SK-N-SH treated with all-trans-retinoic acid at 6 μM for 48 hours (cell line): Measurements from ENCODE around the gene ASTN1.

Experiments
- ATAC-seq: fragments of 200-7000 bp; cut with Tn5 transposase; 3 replicates; pipeline ENCODE4 v1.9.1; 2020; ENCODE audit warnings: mild to moderate bottlenecking, moderate library complexity
- ARNTL ChIP-seq: fragments of 450-650 bp; formaldehyde crosslinking; IDR thresholded peaks from 2 replicates; pipeline ENCODE4 v1.5.0; 2020; ENCODE audit warnings: low read depth, mild to moderate bottlenecking, moderate library complexity, borderline replicate concordance
- CSDC2 ChIP-seq: fragments of 250-450 bp; sonication (Bioruptor Pico); IDR thresholded peaks from 2 replicates; pipeline ENCODE4 v1.5.0; 2020; ENCODE audit warnings: mild to moderate bottlenecking, moderate library complexity
- ESRRG ChIP-seq: fragments of 250-450 bp; sonication (Bioruptor Pico); IDR thresholded peaks from 2 replicates; pipeline ENCODE4 v1.6.1; 2021; ENCODE audit warnings: mild to moderate bottlenecking
- GLIS3 ChIP-seq: fragments of 250-450 bp; sonication (Bioruptor Pico); IDR thresholded peaks from 2 replicates; pipeline ENCODE4 v1.5.0; 2020; ENCODE audit warnings: mild to moderate bottlenecking, moderate library complexity
- ISL1 ChIP-seq: fragments of 250-450 bp; sonication (Bioruptor Pico); IDR thresholded peaks from 2 replicates; pipeline ENCODE4 v2.1.2; 2022; ENCODE audit warnings: mild to moderate bottlenecking, moderate library complexity
- POU6F1 ChIP-seq: fragments of 250-450 bp; sonication (Bioruptor Pico); IDR thresholded peaks from 2 replicates; pipeline ENCODE4 v1.8.0; 2021; ENCODE audit warnings: low read depth, mild to moderate bottlenecking, moderate library complexity, borderline replicate concordance
- PPARA ChIP-seq: fragments of 250-450 bp; sonication (Bioruptor Pico); IDR thresholded peaks from 2 replicates; pipeline ENCODE4 v1.5.0; 2020; ENCODE audit warnings: mild to moderate bottlenecking, borderline replicate concordance
- SNAI2 ChIP-seq: fragments of 250-450 bp; sonication (Bioruptor Pico); IDR thresholded peaks from 2 replicates; pipeline ENCODE4 v1.5.0; 2020; ENCODE audit warnings: mild to moderate bottlenecking, moderate library complexity
- TCF4 ChIP-seq: fragments of 250-450 bp; sonication (Bioruptor Pico); IDR thresholded peaks from 2 replicates; pipeline ENCODE4 v1.8.0; 2021; ENCODE audit warnings: mild to moderate bottlenecking, moderate library complexity, borderline replicate concordance
- ZC3H10 ChIP-seq: fragments of 250-450 bp; sonication (Bioruptor Pico); IDR thresholded peaks from 2 replicates; pipeline ENCODE4 v1.5.1; 2021; ENCODE audit warnings: mild to moderate bottlenecking, moderate library complexity
- ZFP3 ChIP-seq: fragments of 250-450 bp; sonication (Bioruptor Pico); IDR thresholded peaks from 2 replicates; pipeline ENCODE4 v1.5.0; 2020; ENCODE audit warnings: mild to moderate bottlenecking, moderate library complexity
- ZFP30 ChIP-seq: fragments of 450-650 bp; formaldehyde crosslinking; IDR thresholded peaks from 2 replicates; pipeline ENCODE4 v1.5.0; 2022; ENCODE audit warnings: mild to moderate bottlenecking, moderate library complexity
- ZNF70 ChIP-seq: fragments of 450-650 bp; formaldehyde crosslinking; IDR thresholded peaks from 2 replicates; pipeline ENCODE4 v1.5.0; 2020; ENCODE audit warnings: mild to moderate bottlenecking, moderate library complexity
- ZNF8 ChIP-seq: fragments of 450-650 bp; formaldehyde crosslinking; IDR thresholded peaks from 2 replicates; pipeline ENCODE4 v1.5.0; 2020; ENCODE audit warnings: mild to moderate bottlenecking, moderate library complexity
- TF ChIP-seq, protein P1 (sequence below): fragments of 250-450 bp; sonication (Bioruptor Pico); IDR thresholded peaks from 2 replicates; pipeline ENCODE4 v1.8.0; 2020; ENCODE audit warnings: mild to moderate bottlenecking, moderate library complexity, borderline replicate concordance
- TF ChIP-seq, protein P2 (sequence below): fragments of 250-450 bp; sonication (Bioruptor Pico); IDR thresholded peaks from 2 replicates; pipeline ENCODE4 v1.5.0; 2020; ENCODE audit warnings: mild to moderate bottlenecking, moderate library complexity

ASTN1 gene

GRCh38 chr1:177124577-177125278 lies 39.8 kb downstream of the ASTN1 start:
- ATAC-seq: no peak
- TF ChIP-seq ZNF70 (CRISPR knock-in tag) (no peak), ESRRG (CRISPR knock-in tag) (no peak), PPARA (CRISPR knock-in tag) (no peak), CSDC2 (CRISPR knock-in tag) (no peak)
- TF ChIP-seq, protein P1, sequence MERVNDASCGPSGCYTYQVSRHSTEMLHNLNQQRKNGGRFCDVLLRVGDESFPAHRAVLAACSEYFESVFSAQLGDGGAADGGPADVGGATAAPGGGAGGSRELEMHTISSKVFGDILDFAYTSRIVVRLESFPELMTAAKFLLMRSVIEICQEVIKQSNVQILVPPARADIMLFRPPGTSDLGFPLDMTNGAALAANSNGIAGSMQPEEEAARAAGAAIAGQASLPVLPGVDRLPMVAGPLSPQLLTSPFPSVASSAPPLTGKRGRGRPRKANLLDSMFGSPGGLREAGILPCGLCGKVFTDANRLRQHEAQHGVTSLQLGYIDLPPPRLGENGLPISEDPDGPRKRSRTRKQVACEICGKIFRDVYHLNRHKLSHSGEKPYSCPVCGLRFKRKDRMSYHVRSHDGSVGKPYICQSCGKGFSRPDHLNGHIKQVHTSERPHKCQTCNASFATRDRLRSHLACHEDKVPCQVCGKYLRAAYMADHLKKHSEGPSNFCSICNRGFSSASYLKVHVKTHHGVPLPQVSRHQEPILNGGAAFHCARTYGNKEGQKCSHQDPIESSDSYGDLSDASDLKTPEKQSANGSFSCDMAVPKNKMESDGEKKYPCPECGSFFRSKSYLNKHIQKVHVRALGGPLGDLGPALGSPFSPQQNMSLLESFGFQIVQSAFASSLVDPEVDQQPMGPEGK (CRISPR knock-in tag): no peak
- TF ChIP-seq, all 23 proteins: peak for 0

GRCh38 chr1:177122461-177123251 lies 41.9 kb downstream of the ASTN1 start:
- no peak for ATAC-seq
- TF ChIP-seq ARNTL (CRISPR knock-in tag) (no peak), ESRRG (CRISPR knock-in tag) (no peak)
- TF ChIP-seq, protein P2, sequence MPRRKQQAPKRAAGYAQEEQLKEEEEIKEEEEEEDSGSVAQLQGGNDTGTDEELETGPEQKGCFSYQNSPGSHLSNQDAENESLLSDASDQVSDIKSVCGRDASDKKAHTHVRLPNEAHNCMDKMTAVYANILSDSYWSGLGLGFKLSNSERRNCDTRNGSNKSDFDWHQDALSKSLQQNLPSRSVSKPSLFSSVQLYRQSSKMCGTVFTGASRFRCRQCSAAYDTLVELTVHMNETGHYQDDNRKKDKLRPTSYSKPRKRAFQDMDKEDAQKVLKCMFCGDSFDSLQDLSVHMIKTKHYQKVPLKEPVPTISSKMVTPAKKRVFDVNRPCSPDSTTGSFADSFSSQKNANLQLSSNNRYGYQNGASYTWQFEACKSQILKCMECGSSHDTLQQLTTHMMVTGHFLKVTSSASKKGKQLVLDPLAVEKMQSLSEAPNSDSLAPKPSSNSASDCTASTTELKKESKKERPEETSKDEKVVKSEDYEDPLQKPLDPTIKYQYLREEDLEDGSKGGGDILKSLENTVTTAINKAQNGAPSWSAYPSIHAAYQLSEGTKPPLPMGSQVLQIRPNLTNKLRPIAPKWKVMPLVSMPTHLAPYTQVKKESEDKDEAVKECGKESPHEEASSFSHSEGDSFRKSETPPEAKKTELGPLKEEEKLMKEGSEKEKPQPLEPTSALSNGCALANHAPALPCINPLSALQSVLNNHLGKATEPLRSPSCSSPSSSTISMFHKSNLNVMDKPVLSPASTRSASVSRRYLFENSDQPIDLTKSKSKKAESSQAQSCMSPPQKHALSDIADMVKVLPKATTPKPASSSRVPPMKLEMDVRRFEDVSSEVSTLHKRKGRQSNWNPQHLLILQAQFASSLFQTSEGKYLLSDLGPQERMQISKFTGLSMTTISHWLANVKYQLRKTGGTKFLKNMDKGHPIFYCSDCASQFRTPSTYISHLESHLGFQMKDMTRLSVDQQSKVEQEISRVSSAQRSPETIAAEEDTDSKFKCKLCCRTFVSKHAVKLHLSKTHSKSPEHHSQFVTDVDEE: no peak

DNA sequence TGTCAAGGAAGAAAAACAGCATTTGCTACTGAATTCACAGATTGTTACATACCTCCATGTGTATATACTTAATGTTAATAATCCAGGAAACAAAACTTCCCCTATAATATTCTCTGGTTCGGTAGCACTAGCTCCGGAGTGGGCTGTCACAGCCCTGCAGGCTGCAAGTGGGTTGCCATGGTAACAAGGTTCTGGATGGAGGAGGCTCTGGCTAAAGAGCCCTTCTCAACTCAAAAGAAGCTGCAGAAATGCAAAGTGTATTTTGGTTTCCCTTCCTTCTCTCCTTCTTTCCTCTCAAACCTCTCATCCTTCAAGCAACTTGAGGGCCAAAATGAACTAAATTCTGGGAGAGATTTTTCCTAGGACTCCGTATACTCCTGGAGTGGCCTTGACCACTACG lies 45.2 kb downstream of the ASTN1 start:
- TF ChIP-seq PPARA (CRISPR knock-in tag) (no peak), POU6F1 (CRISPR knock-in tag) (no peak), ZNF70 (CRISPR knock-in tag) (no peak), TCF4 (CRISPR knock-in tag) (no peak), ZNF8 (CRISPR knock-in tag) (no peak), SNAI2 (CRISPR knock-in tag) (no peak), ARNTL (CRISPR knock-in tag) (no peak), ZFP30 (CRISPR knock-in tag) (no peak), ZC3H10 (CRISPR knock-in tag) (no peak)
- TF ChIP-seq, protein P2: no peak
- TF ChIP-seq, protein P1 (CRISPR knock-in tag): no peak
- ATAC-seq: no peak

DNA sequence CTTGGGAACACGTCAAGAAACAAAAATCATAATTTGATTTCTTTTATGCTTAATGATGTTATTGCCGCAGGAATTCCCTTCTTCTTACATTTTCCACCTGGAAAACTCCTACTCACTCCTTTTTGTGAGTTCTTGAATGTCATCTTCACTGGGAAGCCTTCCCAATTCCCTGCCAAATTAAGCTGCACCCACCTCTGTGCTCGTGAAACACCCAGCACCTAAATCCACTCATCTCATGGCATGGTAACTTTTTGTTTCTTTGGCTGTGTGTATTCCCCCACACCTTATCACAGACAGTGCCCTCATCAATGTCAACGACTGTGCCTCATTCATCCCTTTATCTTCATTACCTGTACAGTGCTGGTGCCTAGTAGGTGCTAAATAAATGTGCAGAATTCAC lies 45.6 kb downstream of the ASTN1 start:
- no peak for ATAC-seq
- no peak for TF ChIP-seq ISL1 (CRISPR knock-in tag)
- TF ChIP-seq ZFP3 (CRISPR knock-in tag): no peak
- no peak for TF ChIP-seq GLIS3 (CRISPR knock-in tag)
